Panc1 (cell line): ENCODE data around the gene ELF5.

Experiments used
- CTCF ChIP-seq: fragments of 450-650 bp; IDR thresholded peaks from 2 replicates; pipeline ENCODE4 v1.5.1; 2017; ENCODE audit warnings: mild to moderate bottlenecking
- POLR2AphosphoS5 ChIP-seq: IDR thresholded peaks from 2 replicates; pipeline ENCODE4 v1.6.1; 2012; ENCODE audit warnings: mild to moderate bottlenecking, low read depth, low read length, moderate library complexity
- TCF7L2 ChIP-seq: IDR thresholded peaks from 2 replicates; pipeline ENCODE4 v1.6.1; 2011; ENCODE audit warnings: mild to moderate bottlenecking, low read depth, low read length, inconsistent platforms

- TF ChIP-seq TCF7L2 (no peak), CTCF (no peak), POLR2AphosphoS5 (no peak)
Observed at GRCh38 chr11:34459507-34460162, 54.0 kb downstream of the ELF5 start.
